HCT116 (cell line): ENCODE measurements around the gene NAA40. TPM values are rescaled to one million over a fixed set of nuclear protein-coding genes. Genes with fewer than 3 reads are reported as not detected.

Source experiments
- ATAC-seq: fragments of 200-7000 bp; cut with Tn5 transposase; 2 replicates; pipeline ENCODE4 v1.9.1; 2020; ENCODE audit warnings: mild to moderate bottlenecking, moderate library complexity
- BruUV-seq: library from RNA; stranded (reverse); fragments of 400-500 nt; replicated peaks from 2 replicates; lab custom pipeline; 2021; lab: Mats Ljungman, UMichigan
- CTCF ChIA-PET: fragments of 300-600 bp; sonication (Branson Sonifier 250); formaldehyde crosslinking; loops from one replicate; lab custom pipeline; 2021; ENCODE audit warnings: antibody characterized with exemption; lab: Charles Lee
- POLR2A ChIA-PET: fragments of 300-600, 350-600 bp; sonication (Branson Sonifier 250); formaldehyde crosslinking; loops from one replicate; lab custom pipeline; 2021; ENCODE audit warnings: antibody characterized with exemption; lab: Charles Lee
- RAD21 ChIA-PET, 2 experiments: fragments of 300-600 bp; sonication (Branson Sonifier 250); formaldehyde crosslinking; loops; one replicate each; lab custom pipeline; 2023; ENCODE audit warnings: low total read pairs in 2 of 2; ENCODE audit not compliant: uncharacterized antibody in 2 of 2, unreplicated experiment in 2 of 2, low non-redundant PET in 1 of 2; lab: Charles Lee
- DNase-seq: peaks from one replicate; pipeline ENCODE4 v3.0.0-alpha.2; 2010; ENCODE audit warnings: low read depth, low spot score
- H2AFZ ChIP-seq: fragments of 200-600 bp; shearing (Covaris generic), sonication (generic); 2 replicates; pipeline ENCODE4 v1.6.1; 2017; ENCODE audit warnings: low read depth, mixed run types, mixed read lengths, antibody characterized with exemption, low read length; ENCODE audit not compliant: poor library complexity, severe bottlenecking
- H3K27ac ChIP-seq: 2 replicates; pipeline ENCODE4 v1.5.1; 2012; ENCODE audit warnings: low read depth, low read length
- H3K27me3 ChIP-seq: fragments of 200-600 bp; sonication (generic); 2 replicates; pipeline ENCODE4 v1.6.1; 2016; ENCODE audit warnings: mixed run types, low read length, mixed read lengths; ENCODE audit not compliant: insufficient read depth
- H3K36me3 ChIP-seq, 2 experiments: fragments of 200-500 bp in 1 of 2; fragments of 200-600 bp in 1 of 2; sonication (Bioruptor generic) in 1 of 2; sonication (generic) in 1 of 2; 2 replicates each; pipeline versions ENCODE4 v1.5.1 to v1.6.1; 2014 to 2016; ENCODE audit warnings: low read length in 2 of 2, inconsistent platforms in 1 of 2, mixed read lengths in 1 of 2, mixed run types in 1 of 2; ENCODE audit not compliant: insufficient read depth in 2 of 2, control insufficient read depth in 1 of 2
- H3K4me1 ChIP-seq, 2 experiments: fragments of 200-600 bp in 1 of 2; sonication (generic) in 1 of 2; 2 replicates each; pipeline versions ENCODE4 v1.5.1 to v1.6.1; 2012 to 2017; ENCODE audit warnings: low read length in 2 of 2, inconsistent platforms in 1 of 2, mild to moderate bottlenecking in 1 of 2, mixed read lengths in 1 of 2, mixed run types in 1 of 2, moderate library complexity in 1 of 2; ENCODE audit not compliant: insufficient read depth in 2 of 2, control insufficient read depth in 1 of 2
- H3K4me2 ChIP-seq: fragments of 200-600 bp; sonication (generic); 2 replicates; pipeline ENCODE4 v1.6.1; 2017; ENCODE audit warnings: mixed run types, low read length, mixed read lengths
- H3K4me3 ChIP-seq, 2 experiments: fragments of 200-600 bp in 1 of 2; sonication (generic) in 1 of 2; replicated peaks in 1 of 2; 2 replicates each; pipeline ENCODE4 v1.5.1; 2011 to 2016; ENCODE audit warnings: low read length in 2 of 2, control low read depth in 1 of 2, low read depth in 1 of 2, mild to moderate bottlenecking in 1 of 2, mixed read lengths in 1 of 2, mixed run types in 1 of 2
- H3K79me2 ChIP-seq: fragments of 200-600 bp; sonication (generic); 2 replicates; pipeline ENCODE4 v1.6.1; 2017; ENCODE audit warnings: mild to moderate bottlenecking, mixed run types, low read length, moderate library complexity, mixed read lengths; ENCODE audit not compliant: insufficient read depth
- H3K9ac ChIP-seq: fragments of 200-600 bp; sonication (generic); 2 replicates; pipeline ENCODE4 v1.6.1; 2016; ENCODE audit warnings: low read length, mixed read lengths
- H3K9me2 ChIP-seq: fragments of 200-600 bp; sonication (generic), shearing (Covaris generic); 2 replicates; pipeline ENCODE4 v1.6.1; 2017; ENCODE audit warnings: mixed run types, mild to moderate bottlenecking, moderate library complexity; ENCODE audit not compliant: insufficient read depth
- H3K9me3 ChIP-seq, 2 experiments: fragments of 200-500 bp in 1 of 2; fragments of 200-600 bp in 1 of 2; sonication (Bioruptor generic) in 1 of 2; sonication (generic) in 1 of 2; 2 replicates each; pipeline ENCODE4 v1.6.1; 2014 to 2017; ENCODE audit warnings: low read length in 2 of 2, mixed read lengths in 2 of 2, inconsistent platforms in 1 of 2, low read depth in 1 of 2, mild to moderate bottlenecking in 1 of 2, mixed run types in 1 of 2, moderate library complexity in 1 of 2; ENCODE audit not compliant: control insufficient read depth in 1 of 2, insufficient read depth in 1 of 2
- H4K20me1 ChIP-seq: fragments of 200-600 bp; sonication (generic), shearing (Covaris generic); 2 replicates; pipeline ENCODE4 v1.6.1; 2017; ENCODE audit warnings: mixed run types, mild to moderate bottlenecking, moderate library complexity; ENCODE audit not compliant: insufficient read depth
- ATF3 ChIP-seq: IDR thresholded peaks from 2 replicates; pipeline ENCODE4 v1.6.1; 2012
- CBX3 ChIP-seq: IDR thresholded peaks from 2 replicates; pipeline ENCODE4 v1.6.1; 2012; ENCODE audit warnings: low read depth
- CEBPB ChIP-seq: IDR thresholded peaks from 2 replicates; pipeline ENCODE4 v1.6.1; 2012; ENCODE audit warnings: low read depth
- ELF1 ChIP-seq: IDR thresholded peaks from 2 replicates; pipeline ENCODE4 v1.6.1; 2012; ENCODE audit warnings: low read depth, borderline replicate concordance
- MAX ChIP-seq: IDR thresholded peaks from 2 replicates; pipeline ENCODE4 v1.6.1; 2012
- POLR2A ChIP-seq: IDR thresholded peaks from 2 replicates; pipeline ENCODE4 v1.7.0; 2011; ENCODE audit warnings: borderline replicate concordance; ENCODE audit not compliant: insufficient read depth, insufficient read length; ENCODE audit errors: extremely low read depth
- POLR2AphosphoS5 ChIP-seq: IDR thresholded peaks from 2 replicates; pipeline ENCODE4 v1.6.1; 2011; ENCODE audit warnings: mild to moderate bottlenecking, low read depth, low read length, moderate library complexity
- RAD21 ChIP-seq: IDR thresholded peaks from 2 replicates; pipeline ENCODE4 v1.6.1; 2012; ENCODE audit warnings: low read depth, mild to moderate bottlenecking
- SIN3A ChIP-seq: IDR thresholded peaks from 2 replicates; pipeline ENCODE4 v1.6.1; 2012; ENCODE audit warnings: low read depth
- SRF ChIP-seq: IDR thresholded peaks from 2 replicates; pipeline ENCODE4 v1.6.1; 2012; ENCODE audit warnings: low read depth
- TCF7L2 ChIP-seq: IDR thresholded peaks from 2 replicates; pipeline ENCODE4 v1.7.0; 2011; ENCODE audit warnings: borderline replicate concordance, inconsistent platforms; ENCODE audit not compliant: insufficient read depth, insufficient read length; ENCODE audit errors: extremely low read depth
- YY1 ChIP-seq: IDR thresholded peaks from 2 replicates; pipeline ENCODE4 v1.6.1; 2011; ENCODE audit warnings: low read length, low read depth, moderate library complexity, mild to moderate bottlenecking; ENCODE audit not compliant: insufficient replicate concordance; ENCODE audit errors: extremely low read depth
- ZNF274 ChIP-seq: fragments of 200-500 bp; sonication (Bioruptor generic); IDR thresholded peaks from 2 replicates; pipeline ENCODE4 v1.6.1; 2014; ENCODE audit warnings: mild to moderate bottlenecking, low read depth, low read length, inconsistent platforms
- intact Hi-C: fragments of 100-400 bp; cut with micrococcal nuclease; formaldehyde crosslinking; loops from 2 replicates; pipeline ENCODE4 v1.10.0; 2022
- total RNA-seq: library from RNA; stranded (reverse); gene quantifications from one replicate; pipeline ENCODE4 v1.2.1, GENCODE V29; 2021; ENCODE audit not compliant: unreplicated experiment
- TF ChIP-seq, protein P1 (sequence below), 3 experiments: fragments of 200-600 bp in 1 of 3; sonication (generic) in 1 of 3; IDR thresholded peaks in 2 of 3; conservative IDR thresholded peaks in 1 of 3; 2 replicates each; pipeline ENCODE4 v1.5.1; 2012 to 2017; ENCODE audit warnings: low read depth in 2 of 3, low read length in 2 of 3, antibody characterized with exemption in 1 of 3, borderline replicate concordance in 1 of 3, control low read depth in 1 of 3, mild to moderate bottlenecking in 1 of 3, mixed read lengths in 1 of 3, mixed run types in 1 of 3, moderate library complexity in 1 of 3; ENCODE audit not compliant: insufficient read depth in 1 of 3

The NAA40 gene
- total RNA-seq, 1 experiment from 2014 or later, result 25.3 TPM

- no peak for ATAC-seq
- H2AFZ ChIP-seq, result no peak overlapping the region
- no TSS peak for BruUV-seq
- peaks cover 6% of the 10 kb centered on the region; the same call in 1 of the 2 replicates for H3K79me2 ChIP-seq
- no peak overlapping the region for H3K27ac ChIP-seq
- ChIA-PET RAD21 (no interaction called here), CTCF (no interaction called here), POLR2A (no interaction called here)
- H3K36me3 ChIP-seq, result peaks cover 5 to 22% of the 10 kb centered on the region in 2 experiments; a peak in 3 of 4 replicates
- no peaks in the 10 kb centered on the region for H4K20me1 ChIP-seq
- no peak overlapping the region for H3K9ac ChIP-seq
- no peaks in the 10 kb centered on the region for H3K9me3 ChIP-seq
- no peaks in the 10 kb centered on the region for H3K27me3 ChIP-seq
- H3K4me2 ChIP-seq, result no peak overlapping the region
- H3K9me2 ChIP-seq, result no peaks in the 10 kb centered on the region
- TF ChIP-seq, protein P1, sequence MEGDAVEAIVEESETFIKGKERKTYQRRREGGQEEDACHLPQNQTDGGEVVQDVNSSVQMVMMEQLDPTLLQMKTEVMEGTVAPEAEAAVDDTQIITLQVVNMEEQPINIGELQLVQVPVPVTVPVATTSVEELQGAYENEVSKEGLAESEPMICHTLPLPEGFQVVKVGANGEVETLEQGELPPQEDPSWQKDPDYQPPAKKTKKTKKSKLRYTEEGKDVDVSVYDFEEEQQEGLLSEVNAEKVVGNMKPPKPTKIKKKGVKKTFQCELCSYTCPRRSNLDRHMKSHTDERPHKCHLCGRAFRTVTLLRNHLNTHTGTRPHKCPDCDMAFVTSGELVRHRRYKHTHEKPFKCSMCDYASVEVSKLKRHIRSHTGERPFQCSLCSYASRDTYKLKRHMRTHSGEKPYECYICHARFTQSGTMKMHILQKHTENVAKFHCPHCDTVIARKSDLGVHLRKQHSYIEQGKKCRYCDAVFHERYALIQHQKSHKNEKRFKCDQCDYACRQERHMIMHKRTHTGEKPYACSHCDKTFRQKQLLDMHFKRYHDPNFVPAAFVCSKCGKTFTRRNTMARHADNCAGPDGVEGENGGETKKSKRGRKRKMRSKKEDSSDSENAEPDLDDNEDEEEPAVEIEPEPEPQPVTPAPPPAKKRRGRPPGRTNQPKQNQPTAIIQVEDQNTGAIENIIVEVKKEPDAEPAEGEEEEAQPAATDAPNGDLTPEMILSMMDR (IDR thresholded peaks at IDR 0.05 in 2 of 3, conservative IDR thresholded peaks at IDR 0.05 in 1 of 3; ENCODE audit: borderline replicate concordance in 1 of 3, insufficient read depth in 1 of 3, low read depth in 2 of 3, low read length in 2 of 3), result no peak
- TF ChIP-seq YY1, result no peak
- no peak for TF ChIP-seq CBX3
- TF ChIP-seq ZNF274, result no peak
- TF ChIP-seq SRF, result no peak
- intact Hi-C loops, result no loop called here
- no peak for DNase-seq
- peaks cover 0 to 2% of the 10 kb centered on the region in 2 experiments; a peak in 1 of 4 replicates for H3K4me1 ChIP-seq
- H3K4me3 ChIP-seq, result no peak overlapping the region
Observed at GRCh38 chr11:63996512-63996911, 57.7 kb downstream of the NAA40 start.

- RAD21 ChIA-PET, result no interaction called here
- Histone ChIP-seq H3K4me3 (no peak overlapping the region), H3K79me2 (no peaks in the 10 kb centered on the region; the same call in 1 of the 2 replicates), H3K27ac (peak overlapping the region; percentile 32; the same call in 1 of the 2 replicates), H3K9me2 (no peaks in the 10 kb centered on the region), H3K4me2 (no peak overlapping the region), H2AFZ (no peak overlapping the region), H3K36me3 (peaks cover 5 to 26% of the 10 kb centered on the region in 2 experiments; a peak in 3 of 4 replicates), H4K20me1 (no peaks in the 10 kb centered on the region), H3K9ac (no peak overlapping the region), H3K4me1 (no peaks in the 10 kb centered on the region), H3K27me3 (no peaks in the 10 kb centered on the region), H3K9me3 (no peaks in the 10 kb centered on the region)
- POLR2A ChIA-PET, result no interaction called here
- DNase-seq, result no peak
- intact Hi-C loops, result no loop called here
- CTCF ChIA-PET, result no interaction called here
- ATAC-seq, result no peak
- BruUV-seq, result TSS peak; percentile 47
- TF ChIP-seq POLR2A, result no peak
- TF ChIP-seq YY1, result no peak
- TF ChIP-seq SIN3A, result no peak
- no peak for TF ChIP-seq TCF7L2
- no peak for TF ChIP-seq CEBPB
- no peak for TF ChIP-seq SRF
- no peak for TF ChIP-seq POLR2AphosphoS5
- TF ChIP-seq ATF3, result no peak
- TF ChIP-seq MAX, result no peak
- no peak for TF ChIP-seq RAD21
- no peak for TF ChIP-seq ELF1
Observed at GRCh38 chr11:63997104-63997700, 58.4 kb downstream of the NAA40 start.
